ENCODE data around the gene SETD2. TPM values are rescaled to one million over a fixed set of nuclear protein-coding genes. Genes with fewer than 3 reads are reported as not detected.

Gene SETD2
- total and polyA plus RNA-seq, 2 donors from 2014 or later, result 10.5 to 49.9 TPM

DNA sequence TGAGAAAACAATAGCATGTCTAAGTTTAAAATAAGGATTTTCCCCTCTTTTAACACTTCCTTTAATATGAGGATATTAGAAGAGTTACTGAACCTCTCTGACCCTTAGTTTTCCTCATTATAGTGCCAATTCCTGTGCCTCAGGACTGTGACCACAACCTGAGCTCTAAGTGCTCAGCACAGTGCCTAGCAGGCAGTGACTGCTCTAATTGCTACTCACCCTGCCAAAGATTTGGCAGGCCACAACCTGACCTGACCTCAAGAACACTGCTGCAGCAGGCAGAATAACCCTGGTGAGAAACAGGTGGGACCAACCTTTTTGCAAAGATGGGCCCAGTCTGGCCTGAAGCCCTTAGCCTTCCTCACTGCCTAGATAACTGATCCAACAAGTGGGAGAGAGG is 148.8 kb downstream of the SETD2 start:
- intact Hi-C loops (cut with DNase I), result no loop called here
- Histone ChIP-seq H3K27ac (ENCODE audit: low read depth in 2 of 2, low read length in 2 of 2) (no peak overlapping the region), H3K4me3 (ENCODE audit: low read length in 3 of 3) (no peak overlapping the region), H3K9ac (ENCODE audit: low read length in 3 of 3) (no peak overlapping the region), H3K4me1 (ENCODE audit: control insufficient read depth in 2 of 3, insufficient read depth in 2 of 3, low read depth in 1 of 3, low read length in 3 of 3) (peaks cover 0 to 5% (median 0%) of the 10 kb centered on the region in 3 donors), H3K36me3 (ENCODE audit: control insufficient read depth in 2 of 3, insufficient read depth in 3 of 3, low read length in 3 of 3) (peaks cover 7 to 29% (median 21%) of the 10 kb centered on the region in 3 donors), H3K9me3 (ENCODE audit: control insufficient read depth in 2 of 3, insufficient read depth in 1 of 3, low read length in 3 of 3) (no peaks in the 10 kb centered on the region), H3K27me3 (ENCODE audit: control insufficient read depth, insufficient read depth, low read length) (no peaks in the 10 kb centered on the region)
- no peak for TF ChIP-seq CTCF (IDR thresholded peaks at IDR 0.05; ENCODE audit: borderline replicate concordance, extremely low read depth, insufficient read depth)
- DNase-seq (peak in 1 of 5 donors; percentile 10), FAIRE-seq (no peak)

- Histone ChIP-seq H3K27ac (ENCODE audit: low read depth in 2 of 2, low read length in 2 of 2) (no peak overlapping the region), H3K9ac (ENCODE audit: low read length in 3 of 3) (no peak overlapping the region), H3K27me3 (ENCODE audit: control insufficient read depth, insufficient read depth, low read length) (no peaks in the 10 kb centered on the region), H3K9me3 (ENCODE audit: control insufficient read depth in 2 of 3, insufficient read depth in 1 of 3, low read length in 3 of 3) (no peaks in the 10 kb centered on the region), H3K4me3 (ENCODE audit: low read length in 3 of 3) (no peak overlapping the region), H3K36me3 (ENCODE audit: control insufficient read depth in 2 of 3, insufficient read depth in 3 of 3, low read length in 3 of 3) (peaks cover 0 to 22% (median 16%) of the 10 kb centered on the region in 3 donors), H3K4me1 (ENCODE audit: control insufficient read depth in 2 of 3, insufficient read depth in 2 of 3, low read depth in 1 of 3, low read length in 3 of 3) (peaks cover 0 to 7% (median 0%) of the 10 kb centered on the region in 3 donors)
- intact Hi-C loops (cut with DNase I), result no loop called here
- TF ChIP-seq CTCF (IDR thresholded peaks at IDR 0.05; ENCODE audit: borderline replicate concordance, extremely low read depth, insufficient read depth), result no peak
- FAIRE-seq (no peak), DNase-seq (no peak)
Measured at GRCh38 chr3:47014036-47014435, 149.9 kb downstream of the SETD2 start.

DNA sequence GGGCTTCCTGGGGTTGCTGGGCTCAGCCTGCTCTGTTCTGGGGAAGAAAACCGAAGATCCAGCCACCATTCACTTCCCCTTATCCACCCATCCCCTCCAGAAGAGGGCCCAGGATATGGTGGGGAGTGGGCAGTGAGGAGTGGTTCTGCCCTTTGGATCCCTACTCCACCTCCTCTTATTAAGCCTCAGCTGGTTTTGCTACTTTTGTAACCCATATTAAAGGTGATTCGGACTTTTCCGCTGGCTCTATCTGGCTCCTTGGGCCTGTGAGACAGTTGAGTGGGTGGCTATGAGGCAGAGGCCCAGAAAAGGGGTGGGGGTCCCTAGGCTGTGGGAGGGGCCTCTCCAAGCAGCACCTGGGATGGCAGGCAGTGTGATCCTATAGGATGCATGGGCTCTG is 150.7 kb downstream of the SETD2 start:
- intact Hi-C loops (cut with DNase I), result no loop called here
- no peak overlapping the region for H3K27ac ChIP-seq (ENCODE audit: low read depth in 2 of 2, low read length in 2 of 2)
- no peak for TF ChIP-seq CTCF (IDR thresholded peaks at IDR 0.05; ENCODE audit: borderline replicate concordance, extremely low read depth, insufficient read depth)
- DNase-seq, result peak in 1 of 5 donors; percentile 37
- H3K4me3 ChIP-seq (ENCODE audit: low read length in 3 of 3), result no peak overlapping the region
- peaks cover 0 to 10% (median 0%) of the 10 kb centered on the region in 3 donors for H3K4me1 ChIP-seq (ENCODE audit: control insufficient read depth in 2 of 3, insufficient read depth in 2 of 3, low read depth in 1 of 3, low read length in 3 of 3)
- no peaks in the 10 kb centered on the region for H3K27me3 ChIP-seq (ENCODE audit: control insufficient read depth, insufficient read depth, low read length)
- peaks cover 0 to 16% (median 11%) of the 10 kb centered on the region in 3 donors for H3K36me3 ChIP-seq (ENCODE audit: control insufficient read depth in 2 of 3, insufficient read depth in 3 of 3, low read length in 3 of 3)
- no peak overlapping the region for H3K9ac ChIP-seq (ENCODE audit: low read length in 3 of 3)
- H3K9me3 ChIP-seq (ENCODE audit: control insufficient read depth in 2 of 3, insufficient read depth in 1 of 3, low read length in 3 of 3), result no peaks in the 10 kb centered on the region
- FAIRE-seq, result no peak

All from kidney (tissue), 14 donors.